Suppressor macrophage treated with lipopolysaccharide for 1 hour (primary cell): ENCODE measurements around the gene ZNF587.
"Not testable (repeated sequence)": the region's sequence is repeated elsewhere in the genome, so short reads cannot be mapped to it uniquely, and the experiment has no call there.

ENCODE experiments used
- DNase-seq, 3 donors: peaks; one replicate each; pipeline ENCODE4 v3.0.0-alpha.2; 2020 to 2022

The ZNF587 gene

DNA sequence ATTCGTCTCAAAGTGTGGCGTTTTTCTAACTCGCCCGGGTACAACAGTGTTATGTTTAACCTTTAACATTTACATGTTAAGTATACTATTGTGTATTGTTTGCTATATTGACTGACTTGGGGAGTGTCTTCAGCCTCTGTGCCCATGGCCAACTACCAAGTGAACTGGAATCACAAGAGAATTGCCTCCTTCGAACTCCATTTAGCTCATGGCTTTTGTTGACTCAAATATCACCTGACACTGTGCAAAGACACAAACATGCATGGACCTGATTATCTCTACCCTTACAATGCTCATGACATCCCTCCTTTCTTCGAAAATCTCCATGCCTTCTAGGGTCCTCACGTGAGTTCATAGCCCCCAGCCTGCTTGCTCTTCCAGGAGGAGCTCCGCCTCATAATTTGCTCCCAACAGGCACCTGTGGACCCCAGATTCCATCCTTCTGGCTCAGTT, 38.5 kb downstream of the ZNF587 start:
- DNase-seq, result no peak

DNA sequence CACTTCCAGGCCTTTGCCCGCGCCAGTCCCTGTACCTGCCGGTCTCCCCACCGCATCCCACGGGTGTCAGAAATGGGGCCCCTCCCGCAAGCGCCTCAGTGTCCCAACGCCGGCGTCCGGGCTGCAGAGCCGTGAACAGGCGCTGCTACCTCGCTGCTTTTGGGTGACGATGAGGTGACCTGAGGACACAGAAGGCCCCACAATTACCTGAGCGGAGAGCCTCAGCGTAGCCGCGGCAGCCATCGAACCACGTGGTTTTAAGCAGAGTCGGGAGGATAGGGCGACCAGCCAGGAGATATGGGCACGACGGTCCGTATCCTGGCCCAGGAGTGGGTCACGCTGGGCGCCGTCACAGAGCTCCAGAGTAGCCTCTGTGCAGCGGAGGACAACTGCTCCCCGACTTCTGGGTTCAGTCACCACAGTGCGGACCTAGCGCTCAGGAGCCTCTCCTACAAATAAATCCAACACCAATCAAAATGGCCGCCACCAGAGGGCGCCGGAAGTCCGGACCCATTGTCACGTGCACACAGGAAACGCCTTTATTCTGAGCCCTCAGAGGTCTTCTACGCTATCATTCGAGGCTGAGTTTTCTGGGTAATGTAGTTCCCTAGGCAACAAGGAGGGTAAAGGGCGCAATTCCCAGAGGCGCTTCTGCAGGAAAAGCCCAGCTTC, 39.0 kb downstream of the ZNF587 start, which contains the start of gene ZNF814:
ZNF814 (minus strand) TSS at position 478 of the 672 bp plus-strand sequence; CDS start at position 243, 235 bp downstream.
- peak; percentile 80 to 84 (median 83) for DNase-seq

DNA sequence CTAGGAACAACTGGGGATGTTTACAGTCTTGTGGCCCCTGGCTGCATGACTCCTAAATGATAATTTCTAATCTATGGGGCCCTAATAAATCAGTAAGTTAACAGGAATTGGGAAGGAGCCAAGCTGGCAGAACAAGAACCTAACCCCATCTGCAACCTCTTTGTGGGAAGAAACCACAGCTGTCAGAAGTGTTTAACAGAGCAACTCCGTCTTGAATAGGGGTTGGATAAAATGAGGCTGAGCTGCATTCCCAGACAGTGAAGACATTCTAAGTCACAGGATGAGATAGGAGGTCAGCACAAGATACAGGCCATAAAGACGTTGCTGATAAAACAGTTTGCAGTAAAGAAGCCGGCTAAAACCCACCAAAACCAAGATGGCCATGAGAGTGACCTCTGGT, 41.0 kb downstream of the ZNF587 start:
- not testable (repeated sequence) for DNase-seq

GRCh38 chr19:57900311-57900710, 50.7 kb downstream of the ZNF587 start:
- no peak for DNase-seq

DNA sequence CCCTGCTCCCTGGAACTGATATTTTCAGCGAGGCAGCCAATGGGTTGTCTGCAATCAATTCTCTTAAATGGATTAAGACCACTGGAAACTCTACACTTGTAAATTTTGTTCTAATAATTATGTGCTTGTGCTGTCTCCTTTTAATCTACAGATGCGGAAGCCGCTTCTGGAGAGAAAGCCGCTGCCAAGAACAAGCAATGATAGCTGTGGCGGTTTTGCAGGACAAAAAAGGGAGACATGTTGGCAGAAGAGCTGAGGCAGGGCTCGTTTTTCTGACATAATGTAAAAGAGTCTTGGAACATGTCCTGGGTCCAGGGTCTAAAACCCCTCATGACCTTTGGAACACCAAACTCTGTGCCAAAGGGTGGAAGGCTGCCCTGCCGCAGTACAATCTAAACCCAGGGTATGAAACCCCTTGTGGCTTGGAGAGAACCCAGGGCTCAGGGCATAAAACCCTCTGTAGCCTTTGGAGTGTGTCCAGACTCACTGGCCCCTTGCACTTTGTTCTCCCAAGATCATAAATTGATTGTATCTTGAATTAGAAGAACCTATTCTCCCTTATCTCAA, 54.0 kb downstream of the ZNF587 start:
- no peak for DNase-seq

GRCh38 chr19:57905258-57905657, 55.6 kb downstream of the ZNF587 start:
- no peak for DNase-seq

DNA sequence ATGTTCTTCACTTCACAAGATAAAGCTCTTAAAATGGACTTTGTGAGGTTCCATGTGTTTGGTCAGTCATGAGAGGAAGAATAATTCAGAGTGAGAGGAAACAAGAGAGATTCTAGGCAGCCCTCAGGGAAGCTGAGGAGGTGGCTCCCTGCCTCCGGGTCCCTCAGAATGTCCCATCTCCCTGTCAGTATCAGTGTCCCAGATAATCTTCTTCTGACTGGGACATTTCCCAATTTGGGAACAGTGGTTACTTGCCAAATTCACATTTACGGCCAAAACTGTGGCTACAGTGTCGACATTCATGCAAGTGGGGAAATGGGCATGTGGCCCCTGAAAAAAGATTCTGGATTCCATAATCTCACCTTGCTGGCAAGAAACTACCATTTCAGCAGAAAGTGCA, 57.7 kb downstream of the ZNF587 start:
- DNase-seq, result no peak

GRCh38 chr19:57914531-57914930, 64.9 kb downstream of the ZNF587 start:
- DNase-seq, result no peak
